ENCODE measurements around the gene KTN1. TPM values are rescaled to one million over a fixed set of nuclear protein-coding genes. Genes with fewer than 3 reads are reported as not detected.

KTN1 gene
- total RNA-seq, 1 donor from 2014 or later: 155 TPM

GRCh38 chr14:55603401-55603953 is 23.5 kb downstream of the KTN1 start:
- H3K4me1 Mint-ChIP-seq (ENCODE audit: low read depth): peaks cover 23% of the 10 kb centered on the region
- no peak overlapping the region for H3K27ac Mint-ChIP-seq
- H3K27me3 Mint-ChIP-seq: no peaks in the 10 kb centered on the region
- TF ChIP-seq CTCF (IDR thresholded peaks at IDR 0.05; ENCODE audit: unreplicated experiment): no peak
- no peak for DNase-seq (ENCODE audit: low spot score, unreplicated experiment)
- peaks cover 15% of the 10 kb centered on the region for H3K36me3 Mint-ChIP-seq (ENCODE audit: insufficient read depth)
- no peak overlapping the region for H3K4me3 Mint-ChIP-seq (ENCODE audit: low read depth)
- H3K9me3 Mint-ChIP-seq (ENCODE audit: low read depth): peaks cover 8% of the 10 kb centered on the region

GRCh38 chr14:55604488-55604887 is 24.5 kb downstream of the KTN1 start:
- no peak overlapping the region for H3K4me3 Mint-ChIP-seq (ENCODE audit: low read depth)
- H3K27me3 Mint-ChIP-seq: no peaks in the 10 kb centered on the region
- peaks cover 27% of the 10 kb centered on the region for H3K4me1 Mint-ChIP-seq (ENCODE audit: low read depth)
- H3K36me3 Mint-ChIP-seq (ENCODE audit: insufficient read depth): peaks cover 11% of the 10 kb centered on the region
- H3K9me3 Mint-ChIP-seq (ENCODE audit: low read depth): no peaks in the 10 kb centered on the region
- no peak for DNase-seq (ENCODE audit: low spot score, unreplicated experiment)
- no peak for TF ChIP-seq CTCF (IDR thresholded peaks at IDR 0.05; ENCODE audit: unreplicated experiment)
- no peak overlapping the region for H3K27ac Mint-ChIP-seq

- Mint-ChIP-seq H3K36me3 (ENCODE audit: insufficient read depth) (peaks cover 11% of the 10 kb centered on the region), H3K4me3 (ENCODE audit: low read depth) (no peak overlapping the region), H3K27ac (no peak overlapping the region), H3K4me1 (ENCODE audit: low read depth) (peaks cover 31% of the 10 kb centered on the region), H3K27me3 (no peaks in the 10 kb centered on the region), H3K9me3 (ENCODE audit: low read depth) (no peaks in the 10 kb centered on the region)
- no peak for TF ChIP-seq CTCF (IDR thresholded peaks at IDR 0.05; ENCODE audit: unreplicated experiment)
- no peak for DNase-seq (ENCODE audit: low spot score, unreplicated experiment)
Observed at GRCh38 chr14:55604900-55605418, 25.0 kb downstream of the KTN1 start.

GRCh38 chr14:55605793-55606192 is 25.8 kb downstream of the KTN1 start:
- Mint-ChIP-seq H3K27me3 (no peaks in the 10 kb centered on the region), H3K9me3 (ENCODE audit: low read depth) (no peaks in the 10 kb centered on the region), H3K36me3 (ENCODE audit: insufficient read depth) (peaks cover 9% of the 10 kb centered on the region), H3K4me3 (ENCODE audit: low read depth) (no peak overlapping the region), H3K27ac (no peak overlapping the region), H3K4me1 (ENCODE audit: low read depth) (peaks cover 31% of the 10 kb centered on the region)
- no peak for TF ChIP-seq CTCF (IDR thresholded peaks at IDR 0.05; ENCODE audit: unreplicated experiment)
- DNase-seq (ENCODE audit: low spot score, unreplicated experiment): no peak

- H3K4me3 Mint-ChIP-seq (ENCODE audit: low read depth): no peak overlapping the region
- peaks cover 11% of the 10 kb centered on the region for H3K36me3 Mint-ChIP-seq (ENCODE audit: insufficient read depth)
- no peak for TF ChIP-seq CTCF (IDR thresholded peaks at IDR 0.05; ENCODE audit: unreplicated experiment)
- H3K4me1 Mint-ChIP-seq (ENCODE audit: low read depth): peaks cover 31% of the 10 kb centered on the region
- peak overlapping the region; percentile 18 for H3K27ac Mint-ChIP-seq
- H3K9me3 Mint-ChIP-seq (ENCODE audit: low read depth): no peaks in the 10 kb centered on the region
- DNase-seq (ENCODE audit: low spot score, unreplicated experiment): no peak
- H3K27me3 Mint-ChIP-seq: no peaks in the 10 kb centered on the region
Observed at GRCh38 chr14:55607386-55607785, 27.4 kb downstream of the KTN1 start.
